Stomach (tissue), 9 donors: ENCODE results near the gene OSBP2. TPM values are rescaled to one million over a fixed set of nuclear protein-coding genes. Genes with fewer than 3 reads are reported as not detected.
A peak's percentile ranks its signal among the peaks of the same experiment; 100 is the strongest.

Source experiments
- DNase-seq, 2 donors: peaks; one replicate each; pipeline versions ENCODE4 v3.0.0 to v3.0.0-alpha.2; 2013 to 2019
- H3K27ac ChIP-seq, 5 donors: fragments of 200-600 bp in 4 of 5; sonication (generic) in 4 of 5; one replicate each; pipeline ENCODE4 v1.5.1; 2013 to 2019; ENCODE audit warnings: mild to moderate bottlenecking in 1 of 5, moderate library complexity in 1 of 5
- H3K27me3 ChIP-seq, 3 donors: fragments of 200-600 bp; sonication (generic); one replicate each; pipeline ENCODE4 v1.5.1; 2017 to 2019; ENCODE audit warnings: mixed run types in 1 of 3
- H3K36me3 ChIP-seq, 4 donors: fragments of 200-600 bp; sonication (generic); 1 replicate in 3 of 4; 2 replicates in 1 of 4; pipeline ENCODE4 v1.5.1; 2016 to 2019
- H3K4me1 ChIP-seq, 4 donors: fragments of 200-600 bp; sonication (generic); one replicate each; pipeline ENCODE4 v1.5.1; 2016 to 2019
- H3K4me3 ChIP-seq, 4 donors: fragments of 200-600 bp; sonication (generic) in 3 of 4; one replicate each; pipeline ENCODE4 v1.5.1; 2016 to 2019; ENCODE audit warnings: mild to moderate bottlenecking in 1 of 4
- H3K9me3 ChIP-seq, 4 donors: fragments of 200-600 bp; sonication (generic); one replicate each; pipeline ENCODE4 v1.5.1; 2016 to 2019
- CTCF ChIP-seq, 7 experiments: fragments of 450-650 bp in 4 of 7; fragments of 200-600 bp in 3 of 7; sonication (generic) in 3 of 7; IDR thresholded peaks; one replicate each; pipeline ENCODE4 v1.5.1; 2016 to 2019; ENCODE audit warnings: antibody characterized with exemption in 7 of 7, control low read depth in 2 of 7, mild to moderate bottlenecking in 1 of 7
- EP300 ChIP-seq: sonication (generic); formaldehyde crosslinking; IDR thresholded peaks from one replicate; pipeline ENCODE4 v1.6.1; 2017; ENCODE audit warnings: antibody characterized with exemption
- POLR2A ChIP-seq, 4 donors: fragments of 450-650 bp; IDR thresholded peaks; one replicate each; pipeline ENCODE4 v1.6.1; 2016; ENCODE audit warnings: antibody characterized with exemption in 4 of 4, control low read depth in 2 of 4, mild to moderate bottlenecking in 1 of 4, moderate library complexity in 1 of 4
- POLR2AphosphoS5 ChIP-seq, 3 donors: sonication (generic); formaldehyde crosslinking; IDR thresholded peaks; one replicate each; pipeline ENCODE4 v1.6.1; 2016; ENCODE audit warnings: antibody characterized with exemption in 3 of 3
- WGBS, 5 donors: extraction: QIAGEN DNeasy Blood & Tissue Kit in 3 of 5; methylation state at CpG; one replicate each; pipeline versions ENCODE4 v1.1.5 to v1.1.7; 2013 to 2018; 5-methylcytosine and 5-hydroxymethylcytosine counted together
- intact Hi-C: fragments of 100-400 bp; cut with DNase I; formaldehyde crosslinking; loops from one replicate; pipeline ENCODE4 v1.15.1; 2023; ENCODE audit warnings: low total_unique reads
- polyA plus RNA-seq, 3 donors: library from polyadenylated mRNA; stranded (reverse); fragments of 200-250 nt; gene quantifications; one replicate each; pipeline ENCODE4 v1.2.3, GENCODE V29; 2013
- total RNA-seq, 5 donors: library from RNA; depleted of rRNA; stranded (reverse); fragments of >200 nt; gene quantifications; one replicate each; pipeline versions ENCODE4 v1.1.0 to v1.2.3, GENCODE V29; 2014 to 2016
- donor health status: healthy with polysubstance abuse.
- donor health status: Bipolar disorder and iron deficiency.
- donor health status: healthy.

Gene OSBP2
- total and polyA plus RNA-seq, 8 donors = 0.58 to 9.5 (median 1.8) TPM; not detected in 1

GRCh38 chr22:30874431-30875370 lies 180.0 kb downstream of the OSBP2 start:
- Histone ChIP-seq H3K27ac (no peak overlapping the region), H3K4me3 (no peak overlapping the region), H3K9me3 (no peaks in the 10 kb centered on the region), H3K27me3 (no peaks in the 10 kb centered on the region), H3K4me1 (peaks cover 0 to 5% (median 0%) of the 10 kb centered on the region in 4 donors), H3K36me3 (peaks cover 0 to 18% (median 3%) of the 10 kb centered on the region in 4 donors)
- no peak for DNase-seq
- 88 to 92% (median 91%) methylated on average over 20 to 21 of the region's 21 CpGs for WGBS, 5 donors
- intact Hi-C loops = no loop called here
- TF ChIP-seq EP300 (no peak), CTCF (IDR thresholded peaks at IDR 0.05) (no peak), POLR2AphosphoS5 (IDR thresholded peaks at IDR 0.05) (no peak), POLR2A (IDR thresholded peaks at IDR 0.05) (no peak)

GRCh38 chr22:30875481-30876215 lies 181.0 kb downstream of the OSBP2 start:
- Histone ChIP-seq H3K9me3 (no peaks in the 10 kb centered on the region), H3K27ac (no peak overlapping the region), H3K4me1 (peaks cover 0 to 5% (median 0%) of the 10 kb centered on the region in 4 donors), H3K4me3 (no peak overlapping the region), H3K36me3 (peaks cover 0 to 13% (median 3%) of the 10 kb centered on the region in 4 donors), H3K27me3 (no peaks in the 10 kb centered on the region)
- DNase-seq = peak in 1 of 2 donors; percentile 1
- intact Hi-C loops = no loop called here
- WGBS, 5 donors = 84 to 91% (median 85%) methylated on average over 16 to 17 of the region's 17 CpGs
- no peak for TF ChIP-seq EP300
- no peak for TF ChIP-seq POLR2AphosphoS5 (IDR thresholded peaks at IDR 0.05)
- TF ChIP-seq POLR2A (IDR thresholded peaks at IDR 0.05) = no peak
- no peak for TF ChIP-seq CTCF (IDR thresholded peaks at IDR 0.05)

DNA sequence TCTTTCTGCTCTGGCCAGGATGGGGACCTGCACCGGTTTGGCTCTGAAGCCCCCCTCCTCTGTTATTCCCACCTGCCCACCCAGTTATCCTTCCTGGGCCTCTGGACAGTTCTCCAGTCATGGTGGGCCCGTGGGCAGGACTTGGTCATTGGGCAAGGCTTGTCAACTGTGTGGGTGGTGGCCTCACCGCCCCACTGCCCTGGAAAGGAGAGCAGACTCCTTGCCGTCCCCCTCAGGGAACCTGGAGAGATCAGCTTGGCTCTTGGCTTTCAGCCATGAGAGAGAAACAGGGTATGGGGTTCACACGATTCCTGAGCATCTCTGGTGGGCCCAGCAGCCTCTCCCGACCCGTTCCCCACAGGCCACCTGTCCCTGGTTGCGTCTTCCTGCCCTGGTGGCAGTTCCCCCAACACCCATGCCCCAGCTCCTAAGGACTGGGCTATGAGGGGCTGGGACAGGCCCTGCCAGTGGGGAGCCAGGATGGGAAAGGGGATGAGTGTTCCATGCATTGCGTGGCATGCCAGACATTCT lies 181.6 kb downstream of the OSBP2 start:
- 90 to 96% (median 93%) methylated on average over 9 of the region's 9 CpGs for WGBS, 5 donors
- peaks cover 0 to 5% (median 3%) of the 10 kb centered on the region in 4 donors for H3K4me1 ChIP-seq
- H3K36me3 ChIP-seq = peaks cover 0 to 7% (median 0%) of the 10 kb centered on the region in 4 donors
- H3K4me3 ChIP-seq = no peak overlapping the region
- H3K27ac ChIP-seq = no peak overlapping the region
- TF ChIP-seq POLR2AphosphoS5 (IDR thresholded peaks at IDR 0.05) (no peak), EP300 (no peak), POLR2A (IDR thresholded peaks at IDR 0.05) (no peak), CTCF (IDR thresholded peaks at IDR 0.05) (no peak)
- H3K9me3 ChIP-seq = no peaks in the 10 kb centered on the region
- intact Hi-C loops = no loop called here
- DNase-seq = peak in 1 of 2 donors; percentile 1
- H3K27me3 ChIP-seq = no peaks in the 10 kb centered on the region

DNA sequence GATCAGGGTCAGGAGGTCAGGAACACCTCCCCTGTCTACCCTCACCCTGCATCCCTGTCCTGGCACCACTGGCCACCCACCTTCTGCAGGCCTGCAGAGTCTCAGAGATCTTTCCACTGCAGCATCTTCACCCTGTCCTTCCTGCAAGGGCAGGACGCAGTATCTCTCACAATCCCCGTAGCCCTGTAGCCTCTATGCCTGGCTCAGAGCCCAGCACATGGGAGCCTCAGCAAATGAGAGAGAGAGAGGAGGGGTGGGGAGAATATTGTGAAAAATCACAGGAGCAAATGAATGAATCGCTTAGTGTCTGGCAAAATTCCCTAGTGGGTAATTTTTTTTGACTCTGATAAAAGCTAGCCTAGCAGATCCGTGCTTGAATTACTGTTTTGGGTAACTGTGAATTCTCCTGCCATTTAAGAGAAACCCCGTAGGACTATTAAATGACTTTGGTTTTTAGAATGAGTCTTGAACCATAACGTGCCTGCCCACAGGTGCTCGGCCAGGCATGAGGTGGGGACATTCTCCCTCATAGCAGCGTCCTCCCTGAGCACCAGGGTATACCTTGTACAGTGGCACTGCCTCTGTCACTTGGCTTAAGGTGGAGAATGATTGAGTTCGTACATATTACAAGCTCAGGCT lies 182.4 kb downstream of the OSBP2 start:
- no peaks in the 10 kb centered on the region for H3K27me3 ChIP-seq
- H3K4me3 ChIP-seq = no peak overlapping the region
- TF ChIP-seq CTCF (IDR thresholded peaks at IDR 0.05) (no peak), POLR2AphosphoS5 (IDR thresholded peaks at IDR 0.05) (no peak), POLR2A (IDR thresholded peaks at IDR 0.05) (no peak)
- H3K4me1 ChIP-seq = peaks cover 0 to 13% (median 11%) of the 10 kb centered on the region in 4 donors
- WGBS, 5 donors = 48 to 53% (median 50%) methylated on average over 8 to 9 of the region's 9 CpGs
- H3K9me3 ChIP-seq = no peaks in the 10 kb centered on the region
- intact Hi-C loops = no loop called here
- no peaks in the 10 kb centered on the region for H3K36me3 ChIP-seq
- peak in 1 of 2 donors; percentile 84 for DNase-seq
- H3K27ac ChIP-seq = no peak overlapping the region
